Liver (tissue), 9 donors: ENCODE data around the gene C1orf53. TPM values are rescaled to one million over a fixed set of nuclear protein-coding genes. Genes with fewer than 3 reads are reported as not detected.

Experiments
- DNase-seq: peaks from one replicate; pipeline ENCODE4 v3.0.0-alpha.2; 2017; ENCODE audit warnings: low spot score
- H3K27ac ChIP-seq, 2 donors: one replicate each; pipeline ENCODE4 v1.7.0; 2013; ENCODE audit warnings: inconsistent platforms in 2 of 2, low read length in 2 of 2, control low read depth in 1 of 2, low read depth in 1 of 2, mild to moderate bottlenecking in 1 of 2
- H3K27me3 ChIP-seq, 4 donors: one replicate each; pipeline versions ENCODE4 v1.6.1 to v1.7.0; 2013; ENCODE audit warnings: low read length in 3 of 4, inconsistent platforms in 1 of 4, mild to moderate bottlenecking in 1 of 4, moderate library complexity in 1 of 4; ENCODE audit not compliant: control insufficient read depth in 4 of 4, insufficient read depth in 4 of 4
- H3K36me3 ChIP-seq, 4 donors: one replicate each; pipeline versions ENCODE4 v1.6.1 to v1.7.0; 2013; ENCODE audit warnings: low read length in 3 of 4, mild to moderate bottlenecking in 3 of 4, low read depth in 1 of 4, moderate library complexity in 1 of 4; ENCODE audit not compliant: control insufficient read depth in 4 of 4, insufficient read depth in 3 of 4
- H3K4me1 ChIP-seq, 4 donors: one replicate each; pipeline versions ENCODE4 v1.6.1 to v1.7.0; 2013; ENCODE audit warnings: low read length in 3 of 4, mild to moderate bottlenecking in 3 of 4, moderate library complexity in 1 of 4; ENCODE audit not compliant: control insufficient read depth in 4 of 4, insufficient read depth in 4 of 4
- H3K4me3 ChIP-seq, 3 donors: one replicate each; pipeline versions ENCODE4 v1.6.1 to v1.7.0; 2013; ENCODE audit warnings: low read length in 3 of 3, control low read depth in 1 of 3, low read depth in 1 of 3, mild to moderate bottlenecking in 1 of 3
- H3K9ac ChIP-seq, 2 donors: one replicate each; pipeline ENCODE4 v1.7.0; 2013; ENCODE audit warnings: low read length in 2 of 2, mild to moderate bottlenecking in 2 of 2, moderate library complexity in 2 of 2, control low read depth in 1 of 2, low read depth in 1 of 2
- H3K9me3 ChIP-seq, 4 donors: one replicate each; pipeline versions ENCODE4 v1.6.1 to v1.7.0; 2013; ENCODE audit warnings: low read length in 3 of 4; ENCODE audit not compliant: control insufficient read depth in 4 of 4
- ATF3 ChIP-seq: IDR thresholded peaks from 2 replicates; pipeline ENCODE4 v1.6.1; 2016; ENCODE audit warnings: antibody characterized with exemption
- CTCF ChIP-seq: fragments of 150-350 bp; IDR thresholded peaks from 2 replicates; pipeline ENCODE4 v1.5.1; 2017; ENCODE audit warnings: improper control_type of control experiment, low read depth, low read length; ENCODE audit not compliant: missing input control
- EGR1 ChIP-seq, 2 donors: IDR thresholded peaks; 2 replicates each; pipeline ENCODE4 v1.6.1; 2016 to 2018; ENCODE audit warnings: antibody characterized with exemption in 2 of 2, low read depth in 2 of 2
- FOXA1 ChIP-seq: IDR thresholded peaks from 2 replicates; pipeline ENCODE4 v1.6.1; 2016; ENCODE audit warnings: antibody characterized with exemption
- FOXA2 ChIP-seq: IDR thresholded peaks from 2 replicates; pipeline ENCODE4 v1.6.1; 2016; ENCODE audit warnings: antibody characterized with exemption
- HNF4A ChIP-seq, 2 donors: conservative IDR thresholded peaks; 2 replicates each; pipeline ENCODE4 v1.6.1; 2016; ENCODE audit warnings: antibody characterized with exemption in 2 of 2, mild to moderate bottlenecking in 2 of 2
- HNF4G ChIP-seq: IDR thresholded peaks from 2 replicates; pipeline ENCODE4 v1.6.1; 2016; ENCODE audit warnings: antibody characterized with exemption
- JUND ChIP-seq, 2 donors: IDR thresholded peaks; 2 replicates each; pipeline ENCODE4 v1.6.1; 2016; ENCODE audit warnings: antibody characterized with exemption in 2 of 2
- NR2F2 ChIP-seq: IDR thresholded peaks from 2 replicates; pipeline ENCODE4 v1.6.1; 2016; ENCODE audit warnings: antibody characterized with exemption
- RAD21 ChIP-seq, 2 donors: IDR thresholded peaks; 2 replicates each; pipeline ENCODE4 v1.6.1; 2016; ENCODE audit warnings: antibody characterized with exemption in 2 of 2, mild to moderate bottlenecking in 2 of 2
- REST ChIP-seq: IDR thresholded peaks from 2 replicates; pipeline ENCODE4 v1.6.1; 2016; ENCODE audit warnings: antibody characterized with exemption, mild to moderate bottlenecking
- RXRA ChIP-seq, 2 donors: IDR thresholded peaks; 2 replicates each; pipeline ENCODE4 v1.6.1; 2017 to 2018; ENCODE audit warnings: antibody characterized with exemption in 2 of 2, mild to moderate bottlenecking in 1 of 2
- TAF1 ChIP-seq: conservative IDR thresholded peaks from 2 replicates; pipeline ENCODE4 v1.6.1; 2016; ENCODE audit warnings: antibody characterized with exemption, mild to moderate bottlenecking
- YY1 ChIP-seq: IDR thresholded peaks from 2 replicates; pipeline ENCODE4 v1.6.1; 2016; ENCODE audit warnings: antibody characterized with exemption, mild to moderate bottlenecking
- ZBTB33 ChIP-seq: IDR thresholded peaks from 2 replicates; pipeline ENCODE4 v1.6.1; 2016; ENCODE audit warnings: antibody characterized with exemption
- WGBS: extraction: QIAGEN DNeasy Blood & Tissue Kit; methylation state at CpG from one replicate; pipeline ENCODE4 v1.1.7; 2013; 5-methylcytosine and 5-hydroxymethylcytosine counted together
- polyA plus RNA-seq, 2 donors: library from polyadenylated mRNA; stranded (reverse) in 1 of 2; unstranded in 1 of 2; fragments of 200-250 nt in 1 of 2; fragments of >200 nt in 1 of 2; fragmentation: Nextera tagmentation in 1 of 2; extraction: Ambion mirVana in 1 of 2; gene quantifications; one replicate each; pipeline versions ENCODE4 v1.2.1 to v1.2.3, GENCODE V29; 2013 to 2015
- total RNA-seq, 2 donors: library from RNA; depleted of rRNA; stranded (reverse); fragments of >200 nt; gene quantifications; one replicate each; pipeline ENCODE4 v1.2.3, GENCODE V29; 2014
- TF ChIP-seq, protein P1 (sequence below): IDR thresholded peaks from 2 replicates; pipeline ENCODE4 v1.6.1; 2016; ENCODE audit warnings: antibody characterized with exemption
- donor health status: healthy.
- donor health status: healthy.
- donor health status: healthy.
- donor health status: healthy.
- donor health status: healthy.

Gene C1orf53
- total and polyA plus RNA-seq, 4 donors: 5.5 to 20.5 (median 9.5) TPM

GRCh38 chr1:197890936-197891335 lies 11.5 kb upstream of the C1orf53 start:
- 92% methylated on average over 2 of the region's 2 CpGs for WGBS
- H3K9ac ChIP-seq: no peak overlapping the region
- H3K9me3 ChIP-seq: no peaks in the 10 kb centered on the region
- H3K27ac ChIP-seq: no peak overlapping the region
- no peak overlapping the region for H3K4me3 ChIP-seq
- H3K27me3 ChIP-seq: no peaks in the 10 kb centered on the region
- DNase-seq: no peak
- H3K36me3 ChIP-seq: no peaks in the 10 kb centered on the region
- H3K4me1 ChIP-seq: peaks cover 0 to 3% (median 0%) of the 10 kb centered on the region in 4 donors
- TF ChIP-seq NR2F2 (no peak), REST (no peak), FOXA1 (no peak), TAF1 (no peak), EGR1 (IDR thresholded peaks at IDR 0.05; ENCODE audit: low read depth in 2 of 2) (no peak), ZBTB33 (no peak)

DNA sequence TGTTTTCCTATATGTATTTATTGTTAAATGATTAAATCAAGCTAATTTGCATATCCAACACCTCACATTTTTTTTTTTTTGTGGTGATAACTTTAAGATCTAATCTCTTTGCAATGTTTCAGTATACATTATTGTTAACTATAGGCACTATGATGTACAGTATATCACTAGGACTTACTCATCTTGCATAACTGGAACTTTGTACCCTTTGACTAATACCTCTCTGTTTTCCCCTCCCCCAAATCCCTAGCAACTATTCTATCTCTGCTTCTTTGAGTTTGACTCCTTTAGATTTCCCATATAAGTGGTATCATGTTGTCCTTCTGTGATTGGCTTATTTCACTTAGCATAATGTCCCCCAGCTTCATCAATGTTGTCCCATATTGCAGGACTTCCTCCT lies 9.7 kb upstream of the C1orf53 start:
- no peak overlapping the region for H3K4me3 ChIP-seq
- no peak overlapping the region for H3K27ac ChIP-seq
- no peaks in the 10 kb centered on the region for H3K36me3 ChIP-seq
- H3K27me3 ChIP-seq: no peaks in the 10 kb centered on the region
- peak; percentile 38 to 44 for TF ChIP-seq HNF4A (conservative IDR thresholded peaks at IDR 0.05)
- no peak for TF ChIP-seq CTCF
- TF ChIP-seq YY1: no peak
- TF ChIP-seq JUND (IDR thresholded peaks at IDR 0.05): no peak
- no peak for DNase-seq
- no peak overlapping the region for H3K9ac ChIP-seq
- H3K9me3 ChIP-seq: no peaks in the 10 kb centered on the region
- peaks cover 0 to 3% (median 0%) of the 10 kb centered on the region in 4 donors for H3K4me1 ChIP-seq

- no peaks in the 10 kb centered on the region for H3K36me3 ChIP-seq
- no peak for DNase-seq
- H3K27ac ChIP-seq: no peak overlapping the region
- H3K9me3 ChIP-seq: no peaks in the 10 kb centered on the region
- H3K4me3 ChIP-seq: no peak overlapping the region
- TF ChIP-seq RAD21 (IDR thresholded peaks at IDR 0.05): no peak
- TF ChIP-seq HNF4G: no peak
- TF ChIP-seq FOXA2: no peak
- TF ChIP-seq YY1: no peak
- TF ChIP-seq CTCF: no peak
- TF ChIP-seq ATF3: no peak
- no peak for TF ChIP-seq ZBTB33
- no peak for TF ChIP-seq EGR1 (IDR thresholded peaks at IDR 0.05; ENCODE audit: low read depth in 2 of 2)
- no peak for TF ChIP-seq FOXA1
- TF ChIP-seq HNF4A (conservative IDR thresholded peaks at IDR 0.05): no peak
- TF ChIP-seq, protein P1, sequence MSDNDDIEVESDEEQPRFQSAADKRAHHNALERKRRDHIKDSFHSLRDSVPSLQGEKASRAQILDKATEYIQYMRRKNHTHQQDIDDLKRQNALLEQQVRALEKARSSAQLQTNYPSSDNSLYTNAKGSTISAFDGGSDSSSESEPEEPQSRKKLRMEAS: no peak
- no peak for TF ChIP-seq RXRA (IDR thresholded peaks at IDR 0.05)
- no peak for TF ChIP-seq TAF1
- no peaks in the 10 kb centered on the region for H3K27me3 ChIP-seq
- no peak overlapping the region for H3K9ac ChIP-seq
- peaks cover 0 to 3% (median 0%) of the 10 kb centered on the region in 4 donors for H3K4me1 ChIP-seq
- 90% methylated on average over 2 of the region's 2 CpGs for WGBS
These were observed 6.1 kb upstream of the C1orf53 start for GRCh38 chr1:197896301-197896700.
